ENCODE measurements around the gene RPS2. TPM values are rescaled to one million over a fixed set of nuclear protein-coding genes. Genes with fewer than 3 reads are reported as not detected.
A peak's percentile ranks its signal among the peaks of the same experiment; 100 is the strongest.

RPS2 gene
- total and polyA plus RNA-seq, 12 donors, result 691 to 3,593 (median 903) TPM

- no peaks in the 10 kb centered on the region for H3K9me3 ChIP-seq
- H3K27ac ChIP-seq, result peak within 1 kb of the TSS; percentile 15 to 88 (median 81)
- H3K36me3 ChIP-seq, result peaks cover 0 to 33% (median 17%) of the 10 kb centered on the region in 9 donors
- TF ChIP-seq, protein P1, sequence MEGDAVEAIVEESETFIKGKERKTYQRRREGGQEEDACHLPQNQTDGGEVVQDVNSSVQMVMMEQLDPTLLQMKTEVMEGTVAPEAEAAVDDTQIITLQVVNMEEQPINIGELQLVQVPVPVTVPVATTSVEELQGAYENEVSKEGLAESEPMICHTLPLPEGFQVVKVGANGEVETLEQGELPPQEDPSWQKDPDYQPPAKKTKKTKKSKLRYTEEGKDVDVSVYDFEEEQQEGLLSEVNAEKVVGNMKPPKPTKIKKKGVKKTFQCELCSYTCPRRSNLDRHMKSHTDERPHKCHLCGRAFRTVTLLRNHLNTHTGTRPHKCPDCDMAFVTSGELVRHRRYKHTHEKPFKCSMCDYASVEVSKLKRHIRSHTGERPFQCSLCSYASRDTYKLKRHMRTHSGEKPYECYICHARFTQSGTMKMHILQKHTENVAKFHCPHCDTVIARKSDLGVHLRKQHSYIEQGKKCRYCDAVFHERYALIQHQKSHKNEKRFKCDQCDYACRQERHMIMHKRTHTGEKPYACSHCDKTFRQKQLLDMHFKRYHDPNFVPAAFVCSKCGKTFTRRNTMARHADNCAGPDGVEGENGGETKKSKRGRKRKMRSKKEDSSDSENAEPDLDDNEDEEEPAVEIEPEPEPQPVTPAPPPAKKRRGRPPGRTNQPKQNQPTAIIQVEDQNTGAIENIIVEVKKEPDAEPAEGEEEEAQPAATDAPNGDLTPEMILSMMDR (IDR thresholded peaks at IDR 0.05), result peak in 1 of 9 donors; percentile 22
- DNase-seq (peak; percentile 100), ATAC-seq (peak; percentile 90 to 97 (median 96))
- intact Hi-C loops (cut with DNase I), result no loop called here
- H3K4me3 ChIP-seq, result peak within 1 kb of the TSS; percentile 50 to 87 (median 69)
- no peaks in the 10 kb centered on the region for H3K27me3 ChIP-seq
- WGBS, 2 donors, result 2 to 3% methylated on average over 66 to 77 of the region's 77 CpGs
- H3K4me1 ChIP-seq, result peaks cover 8 to 36% (median 17%) of the 10 kb centered on the region in 9 donors
Measured at GRCh38 chr16:1942810-1943726, 21.6 kb downstream of the RPS2 start, which contains the start of gene MSRB1. MSRB1 (minus strand) TSS chr16:1943199; CDS start chr16:1943156, 43 bp downstream.

DNA sequence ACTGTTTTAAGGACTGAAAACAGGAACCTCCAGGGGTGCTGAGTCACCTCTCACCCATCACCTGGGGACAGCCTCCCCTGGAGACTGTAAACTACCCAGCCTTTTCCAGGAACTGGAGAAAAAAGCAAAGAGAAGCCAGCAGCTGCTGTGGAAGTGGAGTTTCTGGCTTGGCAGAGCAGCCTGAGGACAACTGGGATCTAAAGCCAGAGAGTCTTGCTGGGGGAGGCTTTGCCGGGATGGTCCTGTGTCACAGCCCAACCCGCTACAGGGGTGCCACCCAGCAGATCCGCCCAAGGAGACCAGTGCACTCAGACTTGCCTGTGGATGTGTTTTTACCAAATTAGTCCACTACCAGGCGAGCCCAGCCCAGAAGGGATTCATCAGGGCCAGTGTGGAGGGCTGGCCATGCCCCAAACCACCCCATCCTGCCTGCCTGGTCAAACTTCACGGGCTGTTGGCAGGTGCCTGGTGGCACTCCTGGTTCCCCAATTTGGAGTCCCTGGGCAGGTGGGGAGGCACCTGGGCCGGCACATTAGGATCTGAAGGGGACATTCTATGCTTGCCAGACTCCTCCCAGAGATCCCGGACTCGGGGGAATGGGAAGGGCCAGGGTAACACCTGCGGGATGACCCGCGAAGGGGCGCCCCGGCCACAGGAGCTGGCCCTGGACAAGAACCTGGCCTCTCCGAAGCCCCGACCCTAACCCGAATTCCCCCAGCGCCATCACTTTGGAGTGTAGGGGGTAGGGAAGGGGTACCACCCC, 22.4 kb downstream of the RPS2 start:
- Histone ChIP-seq H3K9me3 (no peaks in the 10 kb centered on the region), H3K27ac (peak overlapping the region; percentile 15 to 88 (median 81)), H3K36me3 (peaks cover 0 to 41% (median 23%) of the 10 kb centered on the region in 9 donors), H3K27me3 (no peaks in the 10 kb centered on the region), H3K4me3 (peak overlapping the region; percentile 50 to 87 (median 69)), H3K4me1 (peaks cover 8 to 45% (median 17%) of the 10 kb centered on the region in 9 donors)
- TF ChIP-seq, protein P1 (IDR thresholded peaks at IDR 0.05), result no peak
- WGBS, 2 donors, result 16 to 22% methylated on average over 15 to 17 of the region's 17 CpGs
- DNase-seq, result no peak
- peak in 7 of 8 donors; percentile 2 to 21 (median 15) for ATAC-seq
- intact Hi-C loops (cut with DNase I), result no loop called here

GRCh38 chr16:1941162-1942046, 23.2 kb downstream of the RPS2 start:
- TF ChIP-seq, protein P1 (IDR thresholded peaks at IDR 0.05), result peak in 2 of 9 donors; percentile 12 to 33
- Histone ChIP-seq H3K27me3 (no peaks in the 10 kb centered on the region), H3K4me3 (peak overlapping the region in 8 of 10 donors; percentile 50 to 87 (median 74)), H3K9me3 (no peaks in the 10 kb centered on the region), H3K4me1 (peaks cover 8 to 46% (median 17%) of the 10 kb centered on the region in 9 donors), H3K36me3 (peaks cover 0 to 45% (median 23%) of the 10 kb centered on the region in 9 donors), H3K27ac (peak overlapping the region in 8 of 10 donors; percentile 4 to 88 (median 80))
- intact Hi-C loops (cut with DNase I), result no loop called here
- ATAC-seq (no peak), DNase-seq (no peak)
- WGBS, 2 donors, result 85 to 86% methylated on average over 30 of the region's 30 CpGs

Measured in heart right ventricle (tissue), 16 donors.